Endothelial cell of umbilical vein (primary cell): ENCODE results near the gene MEF2C.

Experiments used
- EZH2 ChIP-seq: IDR thresholded peaks from 2 replicates; pipeline ENCODE4 v1.6.1; 2012; ENCODE audit warnings: borderline replicate concordance, low read depth, mild to moderate bottlenecking, moderate library complexity, low read length, inconsistent platforms; ENCODE audit not compliant: severe bottlenecking
- FOS ChIP-seq: IDR thresholded peaks from 2 replicates; pipeline ENCODE4 v1.6.1; 2011; ENCODE audit warnings: mild to moderate bottlenecking, low read length, moderate library complexity, borderline replicate concordance; ENCODE audit not compliant: insufficient read depth
- MYC ChIP-seq: IDR thresholded peaks from one replicate; pipeline ENCODE4 v1.6.1; 2011; ENCODE audit warnings: mild to moderate bottlenecking, low read depth, low read length
- POLR2A ChIP-seq: IDR thresholded peaks from 2 replicates; pipeline ENCODE4 v1.6.1; 2012; ENCODE audit warnings: low read depth, mild to moderate bottlenecking, control low read depth, low read length
- POLR2AphosphoS5 ChIP-seq: IDR thresholded peaks from 2 replicates; pipeline ENCODE4 v1.6.1; 2012; ENCODE audit warnings: low read depth, mild to moderate bottlenecking, control low read depth, low read length, moderate library complexity; ENCODE audit not compliant: insufficient read depth
- TF ChIP-seq, protein P1 (sequence below), 2 donors: IDR thresholded peaks; 1 replicate in 1 of 2; 2 replicates in 1 of 2; pipeline ENCODE4 v1.5.1; 2011; ENCODE audit warnings: low read length in 2 of 2, mild to moderate bottlenecking in 2 of 2, moderate library complexity in 2 of 2, control low read depth in 1 of 2, inconsistent platforms in 1 of 2, low read depth in 1 of 2; ENCODE audit not compliant: insufficient read depth in 1 of 2; ENCODE audit errors: extremely low read depth in 1 of 2
- TF ChIP-seq, protein P2 (sequence below): IDR thresholded peaks from 2 replicates; pipeline ENCODE4 v1.6.1; 2011; ENCODE audit not compliant: insufficient read depth, insufficient read length

DNA sequence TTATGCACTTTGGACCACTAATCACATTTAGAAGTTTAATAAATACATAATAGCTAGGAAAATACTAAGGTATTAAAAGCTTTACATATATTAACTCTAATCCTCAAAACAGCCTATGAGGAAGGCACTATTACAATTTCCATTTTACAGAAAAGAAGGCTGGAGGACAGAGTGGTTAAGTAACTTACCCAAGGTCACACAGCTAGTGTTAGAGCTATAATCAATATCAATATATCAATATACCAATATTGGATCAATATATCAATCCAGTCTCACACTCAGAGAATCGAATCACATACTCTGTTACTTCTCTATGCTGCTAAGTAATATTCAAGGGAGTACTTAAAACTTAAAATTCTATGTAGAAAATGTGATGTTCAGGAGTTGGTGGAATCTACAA is 45.2 kb downstream of the MEF2C start:
- no peak for TF ChIP-seq MYC
- TF ChIP-seq, protein P1, sequence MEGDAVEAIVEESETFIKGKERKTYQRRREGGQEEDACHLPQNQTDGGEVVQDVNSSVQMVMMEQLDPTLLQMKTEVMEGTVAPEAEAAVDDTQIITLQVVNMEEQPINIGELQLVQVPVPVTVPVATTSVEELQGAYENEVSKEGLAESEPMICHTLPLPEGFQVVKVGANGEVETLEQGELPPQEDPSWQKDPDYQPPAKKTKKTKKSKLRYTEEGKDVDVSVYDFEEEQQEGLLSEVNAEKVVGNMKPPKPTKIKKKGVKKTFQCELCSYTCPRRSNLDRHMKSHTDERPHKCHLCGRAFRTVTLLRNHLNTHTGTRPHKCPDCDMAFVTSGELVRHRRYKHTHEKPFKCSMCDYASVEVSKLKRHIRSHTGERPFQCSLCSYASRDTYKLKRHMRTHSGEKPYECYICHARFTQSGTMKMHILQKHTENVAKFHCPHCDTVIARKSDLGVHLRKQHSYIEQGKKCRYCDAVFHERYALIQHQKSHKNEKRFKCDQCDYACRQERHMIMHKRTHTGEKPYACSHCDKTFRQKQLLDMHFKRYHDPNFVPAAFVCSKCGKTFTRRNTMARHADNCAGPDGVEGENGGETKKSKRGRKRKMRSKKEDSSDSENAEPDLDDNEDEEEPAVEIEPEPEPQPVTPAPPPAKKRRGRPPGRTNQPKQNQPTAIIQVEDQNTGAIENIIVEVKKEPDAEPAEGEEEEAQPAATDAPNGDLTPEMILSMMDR (IDR thresholded peaks at IDR 0.05; ENCODE audit: extremely low read depth in 1 of 2, insufficient read depth in 1 of 2, low read depth in 1 of 2, low read length in 2 of 2) = no peak
- no peak for TF ChIP-seq POLR2AphosphoS5
- TF ChIP-seq EZH2 = no peak
- no peak for TF ChIP-seq FOS
- TF ChIP-seq POLR2A = no peak
- TF ChIP-seq, protein P2, sequence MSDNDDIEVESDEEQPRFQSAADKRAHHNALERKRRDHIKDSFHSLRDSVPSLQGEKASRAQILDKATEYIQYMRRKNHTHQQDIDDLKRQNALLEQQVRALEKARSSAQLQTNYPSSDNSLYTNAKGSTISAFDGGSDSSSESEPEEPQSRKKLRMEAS = no peak
